Suppressor macrophage treated with lipopolysaccharide for 4 hours (primary cell): ENCODE data around the gene DTNB.
A peak's percentile ranks its signal among the peaks of the same experiment; 100 is the strongest.
"Not testable (repeated sequence)": the region's sequence is repeated elsewhere in the genome, so short reads cannot be mapped to it uniquely, and the experiment has no call there.

Experiments used
- DNase-seq: peaks from one replicate; pipeline ENCODE4 v3.0.0-alpha.2; 2020

Gene DTNB

DNA sequence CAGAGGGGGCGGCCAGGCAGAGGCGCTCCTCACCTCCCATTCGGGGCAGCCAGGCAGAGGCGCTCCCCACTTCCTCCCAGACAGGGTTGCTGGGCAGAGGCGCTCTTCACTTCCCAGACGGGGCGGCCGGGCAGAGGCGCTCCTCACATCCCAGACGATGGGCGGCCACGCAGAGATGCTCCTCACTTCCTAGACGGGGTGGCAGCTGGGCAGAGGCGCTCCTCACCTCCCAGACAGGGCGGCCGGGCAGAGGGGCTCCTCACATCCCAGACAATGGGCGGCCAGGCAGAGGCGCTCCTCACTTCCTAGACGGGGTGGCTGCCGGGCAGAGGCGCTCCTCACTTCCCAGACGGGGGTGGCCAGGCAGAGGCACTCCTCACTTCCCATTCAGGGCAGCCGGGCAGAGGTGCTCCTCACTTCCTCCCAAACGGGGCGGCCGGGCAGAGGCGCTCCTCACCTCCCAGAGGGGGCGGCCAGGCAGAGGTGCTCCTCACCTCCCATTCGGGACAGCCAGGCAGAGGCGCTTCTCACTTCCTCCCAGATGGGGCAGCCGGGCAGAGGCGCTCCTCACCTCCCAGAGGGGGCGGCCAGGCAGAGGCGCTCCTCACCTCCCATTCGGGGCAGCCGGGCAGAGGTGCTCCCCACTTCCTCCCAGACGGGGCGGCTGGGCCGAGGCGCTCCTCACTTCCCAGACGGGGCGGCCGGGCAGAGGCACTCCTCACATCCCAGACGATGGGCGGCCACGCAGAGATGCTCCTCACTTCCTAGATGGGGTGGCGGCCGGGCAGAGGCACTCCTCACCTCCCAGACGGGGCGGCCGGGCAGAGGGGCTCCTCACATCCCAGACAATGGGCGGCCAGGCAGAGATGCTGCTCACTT lies 137.7 kb downstream of the DTNB start:
- DNase-seq: not testable (repeated sequence)

GRCh38 chr2:25534937-25535336 lies 138.4 kb downstream of the DTNB start:
- not testable (repeated sequence) for DNase-seq

GRCh38 chr2:25534455-25534854 lies 138.9 kb downstream of the DTNB start:
- DNase-seq: no peak

- DNase-seq: not testable (repeated sequence)
Observed at GRCh38 chr2:25533771-25534170, 139.6 kb downstream of the DTNB start.

DNA sequence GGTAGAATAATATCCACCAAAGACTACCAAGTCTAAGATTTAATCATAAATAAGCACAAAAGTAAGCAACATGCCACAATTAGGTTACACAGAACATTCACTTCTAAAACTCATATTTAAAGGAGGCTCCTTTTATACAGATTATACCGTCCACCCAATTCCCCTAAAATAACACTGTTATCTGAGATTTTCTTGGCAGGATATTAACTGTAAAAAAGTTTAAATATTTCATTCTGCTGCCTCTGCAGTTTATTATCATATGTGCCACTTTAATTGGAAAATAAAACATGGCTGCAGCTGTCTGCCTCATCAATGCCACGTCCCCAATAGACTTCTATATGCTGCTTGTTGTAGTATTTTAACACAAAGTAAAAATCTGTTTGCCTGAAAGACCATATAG lies 140.9 kb downstream of the DTNB start:
- no peak for DNase-seq

DNA sequence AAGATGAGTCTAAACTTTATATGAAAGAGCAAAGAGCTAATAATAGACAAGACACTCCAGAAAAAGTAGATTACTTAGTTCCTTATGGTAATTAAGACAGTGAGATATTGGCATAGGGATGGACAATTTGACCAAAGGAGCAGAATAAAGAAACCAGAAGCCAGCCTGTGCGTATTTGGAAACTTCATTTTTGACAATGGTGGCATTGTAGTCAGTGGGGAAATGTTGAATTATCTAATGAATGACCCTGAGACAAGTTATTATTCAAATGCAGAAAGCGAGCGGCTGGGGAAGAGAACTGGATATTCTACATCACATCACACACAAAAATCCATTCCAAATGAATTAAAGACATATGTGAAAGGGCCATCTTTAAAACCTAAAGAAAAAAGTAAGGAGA lies 144.3 kb downstream of the DTNB start:
- no peak for DNase-seq

DNA sequence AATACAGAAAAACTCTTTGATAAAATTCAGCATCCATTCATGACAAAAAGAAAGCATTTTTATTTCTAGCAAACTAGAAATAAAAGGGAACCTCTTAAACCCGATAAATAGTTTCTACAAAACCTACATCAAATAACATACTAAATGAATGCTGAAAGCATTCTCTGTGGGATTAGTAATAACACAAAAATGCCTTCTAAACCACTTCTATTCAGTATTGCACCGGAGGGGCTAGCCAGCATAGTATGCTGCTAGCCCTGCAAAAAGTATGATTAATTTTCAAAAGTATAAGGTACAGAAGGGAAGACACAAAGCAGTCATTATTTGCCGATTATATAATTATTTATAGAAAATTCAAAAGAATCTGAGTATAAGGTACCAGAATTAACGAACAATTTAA lies 145.2 kb downstream of the DTNB start:
- DNase-seq: no peak

GRCh38 chr2:25524507-25524906 lies 148.9 kb downstream of the DTNB start:
- no peak for DNase-seq

GRCh38 chr2:25523060-25523459 lies 150.3 kb downstream of the DTNB start:
- no peak for DNase-seq

DNA sequence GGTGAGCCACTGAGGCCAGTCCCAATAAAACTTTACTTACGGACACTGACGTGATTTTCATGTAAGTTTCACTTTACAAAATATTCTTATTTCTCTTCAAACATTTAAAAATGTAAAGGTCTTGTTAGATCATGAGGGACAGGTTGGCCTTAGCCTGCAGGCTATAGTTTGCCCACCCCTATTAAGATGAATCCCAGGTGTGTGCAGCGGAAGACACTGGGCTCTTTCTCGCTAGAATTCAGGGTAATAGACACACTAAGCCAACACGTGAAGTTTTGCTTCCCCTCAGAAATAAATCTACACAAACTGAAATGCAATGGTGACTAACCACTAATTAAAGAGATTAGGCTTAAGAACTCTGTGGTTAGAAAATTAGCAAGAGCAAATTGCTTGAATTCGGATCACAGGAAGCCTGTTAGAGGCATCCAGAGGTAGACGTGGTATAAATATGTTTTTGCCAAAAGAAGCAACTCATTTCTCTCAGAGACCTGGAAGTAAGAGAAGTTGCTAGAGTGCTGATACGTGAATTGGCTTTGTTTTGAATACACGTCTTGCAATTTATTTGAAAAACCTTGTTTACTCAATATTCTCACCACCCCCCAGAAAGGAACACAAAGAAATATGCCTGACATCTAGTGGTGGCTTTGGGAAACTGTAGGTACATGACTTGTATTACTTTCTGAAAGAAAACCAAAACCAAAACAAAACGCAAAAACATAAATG lies 151.6 kb downstream of the DTNB start:
- peak; percentile 91 for DNase-seq

DNA sequence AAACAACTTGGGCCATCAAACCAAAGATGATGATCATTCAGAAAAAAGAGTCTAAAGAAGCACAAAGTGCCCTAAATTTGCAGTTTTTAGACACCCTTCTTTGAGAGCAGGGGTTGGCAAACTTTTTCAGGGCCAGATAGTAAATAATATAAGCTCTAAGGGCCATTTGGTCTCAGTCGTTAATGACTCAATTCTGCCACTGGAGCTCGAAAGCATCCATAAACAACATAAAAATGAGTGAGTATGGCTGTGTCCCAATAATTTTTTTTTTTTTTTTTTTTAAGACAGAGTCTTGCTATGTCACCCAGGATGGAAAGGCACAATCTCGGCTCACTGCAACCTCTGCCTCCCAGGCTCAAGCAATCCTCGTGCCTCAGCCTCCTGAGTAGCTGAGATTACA lies 152.3 kb downstream of the DTNB start:
- DNase-seq: no peak

GRCh38 chr2:25517701-25518100 lies 155.7 kb downstream of the DTNB start:
- no peak for DNase-seq

DNA sequence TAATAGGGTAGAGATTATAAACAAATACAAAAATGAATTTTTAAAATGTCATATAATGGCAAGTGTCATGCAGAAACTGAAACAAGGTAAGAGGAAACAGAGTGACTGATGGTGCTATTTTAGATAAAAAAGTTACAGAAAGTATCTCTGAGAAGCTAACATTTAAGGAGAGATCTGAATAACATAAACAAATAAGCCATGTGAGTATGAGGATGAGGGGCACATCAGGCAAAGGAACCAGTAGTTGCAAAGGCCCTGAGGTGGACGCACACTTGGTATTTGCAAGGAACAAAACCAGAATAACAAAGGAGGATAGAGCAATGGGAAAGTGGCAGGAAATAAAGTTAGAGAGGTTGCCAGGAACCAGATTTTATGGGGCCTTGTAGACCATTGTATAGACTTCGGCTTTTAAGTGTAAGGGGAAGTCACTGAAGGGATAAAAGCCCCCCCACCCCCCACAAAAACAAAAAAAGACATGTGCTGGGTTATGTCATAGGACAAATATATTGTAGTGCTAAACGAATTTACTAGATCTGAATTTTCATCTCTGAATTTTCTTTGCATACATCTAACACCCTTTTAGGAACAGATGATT lies 159.2 kb downstream of the DTNB start:
- DNase-seq: peak; percentile 41

DNA sequence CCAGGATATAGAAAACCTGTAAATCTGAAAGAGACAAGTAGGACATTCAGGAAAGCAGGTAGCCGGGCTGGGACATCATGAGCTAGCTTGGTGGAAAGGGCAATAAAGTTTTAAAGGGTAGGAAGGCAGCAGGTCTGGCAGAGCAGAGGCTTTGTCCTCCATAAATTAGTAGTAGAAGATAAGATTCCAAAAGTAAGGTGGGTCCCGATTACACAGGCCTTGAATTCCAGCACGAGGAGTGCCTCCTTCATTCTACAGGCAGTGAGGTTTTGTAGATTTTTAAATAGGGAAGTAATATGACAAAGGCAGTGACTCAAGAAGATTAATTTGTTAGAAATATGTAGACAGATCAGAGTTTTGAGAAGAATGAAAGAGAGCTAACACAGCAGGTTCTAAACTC lies 160.7 kb downstream of the DTNB start:
- DNase-seq: peak; percentile 32

DNA sequence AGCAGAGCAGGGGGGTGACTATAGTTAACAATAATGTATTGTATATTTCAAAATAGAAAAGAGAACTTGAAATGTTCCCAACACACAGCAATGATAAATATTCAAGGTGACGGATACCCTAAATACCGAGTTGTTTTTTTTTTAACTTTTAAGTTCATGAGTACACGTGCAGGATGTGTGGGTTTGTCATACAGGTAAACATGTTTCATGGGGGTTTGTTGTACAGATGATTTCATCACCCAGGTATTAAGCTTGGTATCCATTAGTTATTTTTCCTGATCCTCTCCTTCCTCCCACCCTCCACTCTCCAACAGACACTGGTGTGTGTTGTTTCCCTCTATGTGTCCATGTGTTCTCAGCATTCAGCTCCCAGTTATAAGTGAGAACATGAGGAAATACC lies 167.2 kb downstream of the DTNB start:
- no peak for DNase-seq

- DNase-seq: no peak
Observed at GRCh38 chr2:25505622-25506021, 167.8 kb downstream of the DTNB start.

GRCh38 chr2:25505182-25505581 lies 168.2 kb downstream of the DTNB start:
- no peak for DNase-seq

DNA sequence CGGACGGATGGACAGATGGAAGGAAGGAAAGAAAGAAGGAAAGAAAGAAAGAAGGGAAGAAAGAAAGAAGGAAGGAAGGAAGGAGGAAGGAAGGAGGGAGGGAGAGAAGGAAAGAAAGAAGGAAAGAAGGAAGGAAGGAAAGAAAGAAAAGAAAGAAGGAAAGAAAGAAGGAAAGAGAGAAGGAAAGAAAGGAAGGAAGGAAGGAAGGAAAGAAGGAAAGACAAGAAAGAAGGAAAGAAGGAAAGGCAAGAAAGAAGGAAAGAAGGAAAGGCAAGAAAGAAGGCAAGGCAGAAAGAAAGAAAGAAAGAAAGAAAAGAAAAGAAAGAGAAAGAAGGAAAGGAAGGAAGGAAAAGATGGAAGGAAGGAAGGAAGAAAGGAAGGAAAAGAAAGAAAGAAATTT lies 169.1 kb downstream of the DTNB start:
- no peak for DNase-seq

DNA sequence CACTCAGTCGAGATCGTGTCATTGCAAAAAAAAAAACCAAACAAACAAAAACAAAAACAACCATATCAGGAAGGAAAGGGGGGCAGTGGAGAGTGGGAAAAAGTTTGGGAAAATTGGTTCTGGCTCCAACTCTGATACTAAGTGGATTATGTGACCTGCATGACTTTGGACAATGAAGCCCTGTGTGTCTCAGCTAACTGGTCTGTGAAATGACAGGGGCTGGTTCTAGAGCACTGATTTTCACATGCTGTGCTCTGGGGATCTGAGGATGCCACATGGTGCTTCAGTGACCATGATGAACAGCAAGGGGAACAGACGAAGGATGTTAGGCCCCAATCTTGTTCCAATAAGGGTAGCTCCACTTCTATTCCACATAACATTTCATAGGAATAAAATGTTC lies 174.2 kb downstream of the DTNB start:
- no peak for DNase-seq

DNA sequence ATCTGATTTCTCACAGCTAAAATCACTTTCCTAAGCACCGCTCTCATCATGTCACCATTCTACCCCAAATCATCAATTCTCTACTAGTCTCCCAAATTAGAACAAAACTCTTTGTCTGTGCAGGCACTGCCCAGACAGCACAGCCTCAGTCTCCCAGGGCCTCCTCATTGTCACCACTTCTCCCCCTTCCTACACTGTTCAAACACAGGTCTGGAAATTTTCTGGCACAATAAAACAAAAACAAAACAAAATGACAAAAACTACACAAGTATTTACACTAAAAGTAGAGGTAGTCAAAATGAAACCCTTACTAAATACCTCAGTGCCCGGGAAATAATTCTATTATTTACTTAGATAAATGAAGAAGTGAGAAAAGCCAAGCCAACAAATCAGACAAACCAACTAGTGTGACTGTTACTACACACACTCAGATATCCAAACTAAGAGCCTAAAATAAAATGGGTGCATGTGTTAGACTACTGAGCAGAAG lies 175.4 kb downstream of the DTNB start:
- peak; percentile 23 for DNase-seq

DNA sequence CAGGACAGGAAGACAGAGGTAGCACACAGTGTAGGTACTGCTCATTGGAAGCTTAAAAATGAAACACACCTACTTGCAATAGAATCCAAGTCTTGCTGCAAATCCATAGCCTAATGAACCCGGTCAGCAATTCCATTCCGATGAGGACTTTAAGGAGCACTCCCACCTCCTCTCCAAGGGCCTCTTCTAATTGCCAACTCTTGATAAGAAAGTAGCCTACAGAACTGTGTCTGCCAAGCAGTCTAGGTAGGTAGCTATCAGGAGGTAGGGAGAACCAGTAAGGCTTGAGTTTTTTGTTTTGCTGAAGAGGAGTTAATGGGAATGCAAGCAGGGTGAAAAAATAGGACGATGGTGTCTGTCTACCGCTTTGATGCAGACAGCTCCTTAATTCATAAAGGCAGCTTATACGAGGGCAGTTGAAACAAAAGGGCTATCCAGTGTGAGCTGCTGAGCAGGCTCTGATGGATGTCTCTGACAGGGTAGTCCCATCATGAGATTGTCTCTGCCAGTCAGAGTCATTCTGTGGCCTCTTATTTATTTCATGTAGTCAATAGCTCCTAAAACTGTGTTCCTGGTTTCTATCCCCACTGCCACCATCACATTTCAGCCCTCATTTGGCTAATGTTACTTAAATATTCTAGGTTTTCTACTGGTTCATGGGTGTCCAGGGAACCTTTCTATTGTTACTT lies 176.0 kb downstream of the DTNB start:
- no peak for DNase-seq

DNA sequence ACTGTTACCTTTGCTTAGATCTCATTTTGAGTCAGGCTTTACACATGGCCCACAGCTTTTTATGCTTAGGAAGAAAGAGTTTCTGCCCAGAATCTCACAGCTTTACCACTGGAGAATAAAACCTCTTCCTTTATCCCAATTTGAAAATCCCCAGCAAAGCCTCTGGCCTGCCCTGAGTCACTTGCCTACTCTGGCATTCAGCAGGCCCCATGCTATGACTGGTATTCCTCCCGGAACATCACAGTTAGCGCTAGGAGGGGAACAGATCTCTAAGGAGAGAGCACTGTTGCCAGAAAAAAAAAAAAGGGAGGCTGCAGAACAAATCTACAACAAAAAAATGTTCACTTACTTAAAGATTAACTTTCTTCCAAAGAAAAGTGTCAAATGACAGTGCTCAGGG lies 178.8 kb downstream of the DTNB start:
- no peak for DNase-seq

DNA sequence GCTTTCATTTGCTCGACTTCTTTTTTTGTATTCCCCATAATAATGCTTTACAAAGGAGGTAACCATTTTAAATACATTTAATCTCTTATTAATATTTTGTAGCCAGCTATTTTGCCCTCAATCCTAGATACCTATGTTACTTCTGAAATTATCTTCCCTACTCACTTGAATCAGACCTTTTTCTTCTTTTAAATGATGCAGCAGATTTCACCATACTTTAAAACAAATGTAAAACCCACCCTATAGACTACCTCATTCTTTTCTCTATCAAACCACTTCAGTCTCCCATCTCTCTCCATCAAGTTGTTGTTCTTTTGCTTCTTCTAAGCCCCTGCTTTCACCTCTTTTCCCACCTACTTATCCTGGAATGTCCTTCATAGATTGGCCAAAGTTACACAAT lies 180.2 kb downstream of the DTNB start:
- no peak for DNase-seq
